GM20431 (cell line): ENCODE data around the gene CEP20.
"Not testable (repeated sequence)": the region's sequence is repeated elsewhere in the genome, so short reads cannot be mapped to it uniquely, and the experiment has no call there.

Source experiments
- in situ Hi-C: fragments of 300-500 bp; cut with MseI, MboI; formaldehyde crosslinking; loops from one replicate; pipeline ENCODE4 v1.15.0; 2020; ENCODE audit warnings: low sequenced_read_pairs; ENCODE audit not compliant: unreplicated experiment

CEP20 gene

DNA sequence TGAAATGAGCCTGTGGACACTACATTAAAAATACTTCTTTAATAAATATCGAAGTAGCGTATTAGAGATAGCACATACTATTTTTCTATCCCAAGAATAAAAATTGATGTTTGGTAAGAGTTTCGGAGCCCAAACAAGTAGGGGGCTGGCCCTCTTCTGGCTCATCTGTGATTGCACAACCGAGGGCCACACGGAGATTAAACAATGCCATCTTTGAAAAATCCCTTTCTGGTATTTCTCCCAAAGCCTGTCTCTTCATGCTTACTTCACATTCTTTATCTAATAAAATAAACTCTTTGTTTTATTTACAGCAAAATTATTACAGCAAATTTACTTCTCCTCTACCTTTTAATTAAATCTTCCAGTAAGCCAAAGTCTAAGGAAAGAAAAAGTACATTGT, 22.0 kb downstream of the CEP20 start:
- in situ Hi-C loops: no loop called here

DNA sequence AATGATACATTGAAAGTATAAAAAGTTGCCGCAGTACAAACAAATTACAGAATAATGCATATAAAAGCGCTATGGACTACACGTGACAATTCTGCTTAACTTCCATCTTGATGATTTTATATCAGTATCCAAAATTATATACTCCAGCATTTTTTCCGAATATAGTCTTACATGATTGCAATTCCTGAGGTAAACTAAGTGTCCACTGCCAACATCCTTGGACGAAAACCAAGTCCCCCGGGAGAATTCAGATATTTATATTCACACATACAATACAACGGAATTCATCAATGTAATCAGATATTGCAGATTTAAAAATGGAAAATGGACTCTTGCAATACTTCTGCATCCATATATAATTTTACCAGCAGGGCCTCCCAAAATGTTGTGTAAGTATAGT, 22.7 kb downstream of the CEP20 start:
- in situ Hi-C loops: no loop called here

DNA sequence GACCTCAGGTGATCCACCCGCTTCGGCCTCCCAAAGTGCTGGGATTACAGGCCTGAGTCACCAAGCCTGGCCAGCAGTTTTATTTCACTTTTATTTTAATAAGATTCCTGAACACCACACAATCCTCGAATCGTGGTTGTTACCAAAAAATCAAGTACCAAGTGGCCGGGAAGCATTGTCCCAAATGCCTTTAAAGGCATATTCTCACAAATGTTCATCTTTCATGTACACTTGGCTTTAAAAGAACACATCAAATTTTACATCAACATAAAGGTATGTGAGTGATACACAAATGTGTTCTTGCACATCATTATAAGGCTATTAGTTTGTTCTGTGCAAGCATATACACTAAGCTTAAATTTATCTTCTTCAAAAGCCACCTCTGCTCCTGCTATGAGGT, 23.5 kb downstream of the CEP20 start:
- in situ Hi-C loops: no loop called here

DNA sequence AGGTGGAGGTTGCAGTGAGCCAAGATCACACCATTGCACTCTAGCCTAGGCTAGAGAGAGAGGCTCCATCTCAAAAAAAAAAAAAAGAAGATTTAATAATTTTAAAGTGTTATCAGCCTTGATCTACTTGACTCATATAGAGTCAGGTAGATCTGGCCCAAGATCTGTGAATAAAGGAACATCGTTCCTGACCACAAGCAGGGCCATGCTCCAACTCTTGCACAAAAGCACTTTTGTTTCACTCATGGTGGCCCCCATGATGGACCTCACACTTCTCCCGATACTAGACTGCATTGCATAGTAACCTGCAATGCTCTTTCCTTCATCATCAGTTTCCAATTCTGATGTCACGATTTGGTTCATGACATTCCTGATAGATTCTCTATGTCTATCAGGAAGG, 26.4 kb downstream of the CEP20 start:
- in situ Hi-C loops: no loop called here

DNA sequence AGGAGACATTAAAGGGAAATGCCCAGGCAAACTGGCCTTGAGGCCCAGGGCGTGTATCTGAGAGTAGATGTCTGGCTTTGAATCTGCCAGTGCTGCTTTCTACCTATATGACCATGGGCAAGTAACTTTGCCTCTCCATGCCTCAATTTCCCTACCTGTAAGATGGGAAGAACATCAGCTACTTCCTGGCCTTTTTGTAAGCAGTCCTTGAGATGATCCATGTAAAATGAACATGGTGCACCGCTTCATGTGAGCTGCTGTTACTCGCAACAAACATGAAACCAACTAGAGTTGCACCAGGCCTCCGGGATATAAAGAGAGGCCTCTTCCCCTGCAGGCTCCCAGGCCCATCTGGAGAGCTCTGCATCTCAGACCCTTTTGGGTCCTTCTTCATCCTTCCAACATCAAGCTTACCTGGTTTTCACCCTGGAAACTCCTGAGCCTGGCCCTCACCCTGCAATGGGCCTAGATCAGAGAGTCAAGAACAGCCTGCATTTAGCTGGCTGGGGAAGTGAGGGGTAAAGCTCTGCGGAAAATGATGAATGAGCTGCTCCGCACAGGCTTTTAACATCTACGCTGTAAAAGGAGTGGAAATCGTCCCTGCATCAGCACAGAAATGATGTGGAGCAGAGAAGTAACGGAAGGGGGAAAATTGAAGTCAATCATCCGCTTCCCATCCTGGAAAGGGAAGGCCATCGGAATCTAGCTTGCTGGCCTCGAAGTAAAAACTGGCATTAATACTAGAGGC, 29.3 kb downstream of the CEP20 start:
- in situ Hi-C loops: no loop called here

DNA sequence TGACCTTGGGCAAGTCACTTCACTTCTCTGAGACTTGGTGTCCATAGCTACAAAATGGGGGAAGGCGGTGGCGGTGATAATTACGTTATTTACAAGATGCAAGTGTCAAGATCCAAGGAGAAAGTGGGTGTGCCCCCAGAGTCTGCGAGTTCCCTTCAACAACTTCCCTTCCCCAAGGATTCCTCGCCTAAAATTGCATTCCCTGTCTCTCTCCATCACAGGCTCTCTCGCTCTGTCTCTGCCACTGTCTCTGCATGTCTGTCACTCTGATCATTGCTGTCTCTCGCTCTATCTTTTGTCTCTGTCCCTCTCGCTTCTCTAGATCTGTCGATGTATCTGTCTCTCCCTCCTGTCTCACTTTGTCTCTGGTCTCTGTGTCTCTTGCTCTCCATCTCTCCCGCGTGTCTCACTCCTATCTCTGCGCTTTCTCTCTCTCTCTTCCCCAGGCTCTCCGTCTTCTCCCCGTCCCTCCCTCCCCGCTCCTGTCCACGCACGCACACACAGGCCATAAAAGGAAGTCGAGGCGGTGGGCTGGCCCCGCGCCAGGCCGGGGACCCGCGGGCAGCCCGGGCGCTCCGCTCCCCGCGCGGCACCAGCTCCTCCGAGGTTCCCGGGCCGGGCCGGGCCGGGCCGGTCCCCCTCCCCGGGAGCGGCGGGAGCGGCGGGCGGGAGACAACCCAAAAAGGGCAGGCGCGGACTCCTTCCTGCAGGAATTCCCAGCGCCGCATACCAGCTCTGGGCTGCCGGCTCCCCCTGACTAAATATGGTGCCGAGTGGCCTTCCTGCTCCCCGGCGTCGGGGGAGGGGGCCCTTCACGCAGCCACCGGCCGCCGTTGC, 30.5 kb downstream of the CEP20 start:
- in situ Hi-C loops: no loop called here

DNA sequence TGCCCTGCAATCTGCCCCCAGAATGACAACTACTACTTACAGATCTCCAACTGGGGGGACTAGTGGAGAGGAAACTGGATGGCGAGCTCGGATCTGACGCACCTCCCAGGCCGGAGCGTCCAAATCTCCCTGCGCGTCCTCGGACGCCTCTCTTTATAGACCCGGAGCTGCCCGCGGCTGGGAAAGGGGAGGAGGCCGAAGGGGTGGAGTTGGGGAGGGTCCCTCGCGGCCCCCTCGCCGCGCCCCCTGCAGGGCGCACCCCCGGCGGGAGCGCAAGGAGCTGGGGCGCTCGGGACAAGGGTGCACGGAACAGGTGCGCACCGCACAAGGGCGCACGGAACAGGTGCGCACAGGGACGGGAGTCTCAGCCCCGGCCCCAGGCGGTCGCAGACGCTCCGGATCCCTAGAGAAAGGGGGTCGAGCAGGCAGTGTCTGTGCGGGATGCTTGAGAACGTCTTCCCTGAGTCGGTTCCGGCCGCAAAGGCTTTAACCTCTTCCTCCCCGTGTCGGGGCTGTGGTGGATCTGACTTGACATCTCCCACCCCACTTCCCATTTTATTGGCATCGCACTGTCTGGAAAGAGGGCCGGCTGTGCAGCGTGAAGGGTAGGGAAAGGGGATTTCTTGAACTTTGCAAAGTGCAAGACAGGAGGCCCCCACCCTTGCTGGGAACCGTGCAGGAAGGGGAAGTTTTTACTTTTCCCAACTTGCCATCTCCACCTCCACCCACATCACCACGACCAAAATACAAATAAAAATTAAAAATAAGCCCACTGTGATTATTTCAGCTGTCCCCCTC, 31.3 kb downstream of the CEP20 start, which contains the start of gene MYH11:
TSS of gene MYH11 (minus strand) at position 128 of the 798 bp plus-strand sequence. CDS start 18,776 bp downstream, outside the sequence.
- in situ Hi-C loops: no loop called here

DNA sequence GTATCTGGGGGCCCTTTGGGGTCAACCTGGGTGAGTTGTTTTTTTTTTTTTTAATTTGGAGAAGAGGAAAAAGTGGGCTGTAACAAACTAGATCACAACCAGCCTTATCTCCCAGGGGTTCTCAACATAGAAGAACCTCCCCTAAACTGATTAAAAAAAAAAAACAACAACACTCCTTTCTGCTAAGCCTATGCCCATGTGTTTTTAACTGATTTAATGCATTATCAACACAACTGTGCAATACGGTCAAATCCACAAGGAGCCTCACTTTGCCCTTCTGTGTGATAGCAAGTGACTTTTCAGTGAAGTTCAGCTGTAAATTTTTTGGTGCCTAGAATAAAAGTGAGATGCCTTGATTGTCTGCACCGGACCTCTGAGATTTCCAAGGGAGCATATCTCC, 32.2 kb downstream of the CEP20 start:
- in situ Hi-C loops: no loop called here

DNA sequence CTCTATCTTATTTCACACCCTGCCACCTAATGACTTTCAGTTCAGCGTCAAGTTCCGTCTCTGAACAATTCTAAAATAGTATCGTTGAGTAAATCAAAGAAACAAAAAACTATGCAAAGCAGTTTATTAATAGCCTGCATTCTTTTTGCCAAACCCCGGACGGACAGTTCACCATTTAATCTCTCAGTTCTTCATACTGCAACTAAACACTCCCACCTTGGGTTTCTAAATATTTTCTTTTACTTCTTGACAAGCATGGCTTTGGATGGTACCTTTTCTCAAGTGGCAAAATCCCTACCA, 32.7 kb downstream of the CEP20 start:
- in situ Hi-C loops: no loop called here

DNA sequence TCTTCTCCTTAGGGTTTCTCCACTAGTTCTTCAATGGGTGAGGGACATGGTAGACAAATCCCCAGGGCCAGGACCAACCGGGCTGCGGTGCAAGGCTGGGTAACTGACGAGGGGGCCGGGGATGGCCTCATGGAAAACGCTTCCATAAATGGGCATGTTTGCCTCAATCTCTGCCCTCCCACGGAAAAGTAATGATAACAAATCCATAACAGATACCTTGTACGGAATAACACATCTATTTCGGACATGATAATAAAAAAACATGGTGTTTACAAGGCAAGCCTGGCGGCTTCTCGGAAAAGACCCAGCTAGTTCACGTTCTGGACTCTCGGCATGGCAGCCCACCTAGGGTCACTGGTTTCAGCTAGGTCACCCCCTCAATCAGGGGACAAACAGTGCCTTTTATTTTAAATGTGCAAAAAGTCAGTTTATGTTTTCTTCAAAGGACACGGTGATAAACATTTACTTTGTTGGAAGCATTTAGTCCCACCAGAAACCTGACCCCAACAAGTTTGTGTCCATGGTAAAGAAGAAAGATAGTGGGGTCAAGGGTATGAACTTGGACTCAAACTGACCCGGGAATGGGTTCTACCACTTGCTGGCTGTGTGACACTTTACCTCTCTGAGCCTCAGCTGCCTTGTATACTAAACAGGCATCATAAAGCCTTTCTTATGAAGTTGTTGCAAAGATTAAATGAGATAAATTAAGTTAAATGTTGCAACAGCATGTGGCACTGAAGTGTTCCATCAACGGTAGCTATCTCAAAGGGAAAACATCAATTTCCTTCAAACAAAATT, 33.3 kb downstream of the CEP20 start:
- in situ Hi-C loops: no loop called here

DNA sequence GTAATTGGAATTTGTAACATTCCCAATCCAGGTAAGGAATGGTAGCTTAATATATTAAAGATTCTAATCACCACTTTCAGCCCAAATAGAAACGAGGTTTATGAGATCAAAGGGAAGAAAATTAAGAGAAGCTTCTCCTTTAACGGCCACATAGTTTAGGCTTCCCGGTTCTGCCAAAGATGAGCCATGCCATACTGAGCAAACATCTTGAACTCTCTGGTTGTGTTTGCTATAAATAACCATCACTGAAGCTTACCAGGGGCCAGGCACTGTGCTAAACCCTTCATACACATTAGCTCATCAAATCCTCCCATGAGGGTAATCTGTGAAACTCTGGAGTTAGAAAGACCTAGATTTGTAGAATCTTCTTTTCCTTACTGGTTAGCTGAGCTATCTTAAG, 34.3 kb downstream of the CEP20 start:
- in situ Hi-C loops: no loop called here

DNA sequence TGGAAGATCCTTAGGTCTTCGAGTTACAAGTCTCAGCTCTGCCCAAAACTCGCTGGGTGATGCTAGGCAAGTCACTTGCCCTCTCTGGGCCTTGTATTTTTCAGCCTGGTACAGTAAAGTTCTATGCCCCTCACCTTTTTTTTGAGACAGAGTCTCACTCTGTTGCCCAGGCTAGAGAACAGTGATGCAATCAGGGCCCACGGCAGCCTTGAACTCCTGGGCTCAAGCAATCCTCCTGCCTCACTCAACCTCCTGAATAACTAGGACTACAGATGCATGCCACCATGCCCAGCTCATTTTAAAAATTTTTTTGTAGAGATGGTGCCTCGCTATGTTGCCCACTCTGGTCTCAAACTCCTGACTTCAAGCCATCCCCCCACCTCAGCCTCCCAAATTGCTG, 35.4 kb downstream of the CEP20 start:
- in situ Hi-C loops: no loop called here

DNA sequence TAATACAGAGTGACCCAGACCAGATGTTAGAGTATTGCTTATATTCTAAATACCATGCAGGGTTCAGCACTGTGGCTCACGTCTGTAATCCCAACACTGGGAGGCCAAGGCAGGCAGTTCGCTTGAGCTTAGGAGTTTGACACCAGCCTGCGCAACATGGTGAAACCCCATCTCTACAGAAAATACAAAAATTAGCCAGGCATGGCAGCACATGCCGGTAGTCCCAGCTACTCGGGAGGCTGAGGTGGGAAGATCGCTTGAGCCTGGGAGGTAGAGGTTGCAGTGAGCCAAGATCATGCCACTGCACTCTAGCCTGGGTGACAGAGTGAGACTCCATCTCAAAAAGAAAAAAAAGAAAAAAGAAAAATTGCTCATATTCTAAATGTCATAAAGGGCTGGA, 37.8 kb downstream of the CEP20 start:
- in situ Hi-C loops: not testable (repeated sequence)

DNA sequence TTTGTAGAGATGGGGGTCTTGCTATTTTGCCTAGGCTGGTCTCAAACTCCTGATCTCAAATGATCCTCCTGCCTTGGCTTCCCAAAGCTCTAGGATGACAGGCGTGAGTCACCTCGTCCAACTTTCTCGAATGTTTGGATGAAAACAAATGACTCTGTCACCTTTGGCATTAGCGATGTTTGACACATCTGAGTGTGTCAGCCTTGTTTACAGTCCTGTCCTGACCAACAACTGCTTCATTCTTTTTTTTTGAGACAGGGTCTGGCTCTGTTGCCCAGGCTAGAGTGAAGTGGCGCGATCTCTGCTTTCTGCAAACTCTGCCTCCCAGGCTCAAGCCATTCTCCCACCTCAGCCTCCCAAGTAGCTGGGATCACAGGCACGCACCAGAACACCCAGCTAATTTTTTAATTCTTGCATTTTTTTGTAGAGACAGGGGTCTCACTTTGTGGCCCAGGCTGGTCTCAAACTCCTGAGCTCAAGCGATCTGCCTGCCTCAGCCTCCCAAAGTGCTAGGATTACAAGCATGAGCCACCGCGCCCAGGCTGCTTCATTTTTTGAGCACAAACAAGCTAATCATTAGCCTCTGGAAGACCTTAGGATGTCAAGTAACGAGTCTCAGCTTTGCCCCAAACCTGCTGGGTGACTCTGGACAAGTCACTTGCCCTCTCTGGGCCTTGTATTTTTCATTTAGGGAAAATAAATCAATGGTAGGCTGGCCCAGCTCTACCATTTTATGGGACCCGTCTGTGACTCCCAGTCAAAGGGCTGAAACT, 39.0 kb downstream of the CEP20 start:
- in situ Hi-C loops: no loop called here

DNA sequence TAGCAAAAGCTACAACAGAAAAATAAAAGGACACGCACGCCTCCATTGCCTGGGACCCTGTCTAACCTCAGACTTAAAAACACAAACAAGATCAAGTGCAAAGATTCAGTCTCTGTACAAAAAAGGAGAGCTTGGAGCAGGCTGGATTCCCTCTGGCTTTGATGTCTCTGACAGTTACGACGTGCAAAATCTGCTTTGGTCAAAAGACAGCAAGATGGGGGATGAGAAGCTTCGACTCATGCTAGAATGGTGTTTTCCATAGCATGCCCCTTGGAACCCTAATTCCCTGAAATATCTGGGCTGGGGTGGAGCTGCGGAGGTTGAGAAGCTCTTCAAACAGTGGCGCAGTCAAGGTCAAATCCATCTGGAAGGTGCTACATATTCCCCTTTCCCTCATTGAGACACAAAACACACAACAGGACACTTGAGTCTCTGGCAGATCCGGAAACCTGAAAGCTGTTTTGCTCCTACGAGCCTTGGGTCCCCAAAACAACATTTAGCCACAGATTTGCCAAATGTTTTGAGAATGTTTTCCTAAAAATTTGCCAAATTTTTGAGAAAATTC, 40.7 kb downstream of the CEP20 start:
- in situ Hi-C loops: no loop called here

DNA sequence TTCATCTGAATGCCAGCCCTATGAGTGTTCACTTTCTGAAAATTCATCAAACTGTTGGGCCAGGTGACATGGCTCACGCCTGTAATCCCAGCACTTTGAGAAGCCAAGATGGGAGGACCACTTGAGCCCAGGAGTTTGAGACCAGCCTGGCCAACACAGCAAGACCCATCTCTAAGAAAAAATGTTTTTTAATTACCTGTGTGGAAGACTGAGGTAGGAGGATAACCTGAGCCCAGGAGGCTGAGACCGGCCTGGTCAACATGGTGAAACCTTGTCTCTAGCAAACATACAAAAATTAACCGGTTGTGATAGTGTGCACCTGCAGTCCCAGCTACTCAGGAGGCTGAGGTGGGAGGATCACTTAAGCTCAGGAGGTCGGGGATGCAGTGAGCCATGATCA, 41.9 kb downstream of the CEP20 start:
- in situ Hi-C loops: no loop called here

DNA sequence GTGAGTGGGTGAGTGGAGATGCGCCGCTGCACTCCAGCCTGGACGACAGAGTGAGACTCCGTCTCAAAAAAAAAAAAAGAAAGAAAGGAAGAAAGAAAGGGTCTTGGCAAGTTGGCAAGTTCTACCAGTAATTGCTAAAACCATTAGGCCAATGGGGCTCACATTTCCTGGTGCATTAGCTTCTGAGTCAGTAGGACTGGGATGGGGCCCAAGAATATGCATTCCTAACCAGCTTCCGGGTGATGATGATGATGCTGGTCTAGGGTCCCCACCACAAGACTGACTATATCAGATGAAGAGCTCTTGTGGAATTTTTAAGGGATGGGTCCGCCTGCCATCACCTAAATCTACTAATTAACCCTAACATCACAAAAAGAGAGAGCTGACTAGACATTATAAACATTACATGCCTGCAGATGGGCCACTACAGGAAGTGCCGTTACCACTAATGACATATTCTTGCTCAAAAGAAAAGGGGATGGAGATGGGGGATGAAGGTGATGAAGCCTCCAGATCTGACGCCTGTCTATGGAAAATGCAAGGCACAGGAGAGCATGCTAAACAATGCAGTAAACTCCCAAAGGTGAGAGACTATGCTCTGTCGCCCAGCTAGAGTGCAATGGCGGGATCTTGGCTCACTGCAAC, 44.6 kb downstream of the CEP20 start:
- in situ Hi-C loops: no loop called here

DNA sequence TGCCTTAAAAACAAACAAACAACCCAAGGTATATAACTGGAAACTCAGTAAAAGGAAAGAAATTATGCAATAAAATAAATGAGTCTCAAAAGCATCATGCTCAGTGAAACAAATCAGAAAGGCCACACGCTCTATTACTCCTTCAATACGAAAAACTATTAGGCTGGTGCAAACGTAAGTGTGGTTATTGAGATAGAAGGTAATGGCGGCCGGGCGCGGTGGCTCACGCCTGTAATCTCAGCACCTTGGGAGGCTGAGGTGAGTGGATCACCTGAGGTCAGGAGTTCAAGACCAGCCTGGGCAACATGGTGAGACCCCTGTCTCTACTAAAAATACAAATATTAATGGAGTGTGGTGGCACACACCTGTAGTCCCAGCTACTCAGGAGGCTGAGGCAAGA, 49.2 kb downstream of the CEP20 start:
- in situ Hi-C loops: not testable (repeated sequence)

DNA sequence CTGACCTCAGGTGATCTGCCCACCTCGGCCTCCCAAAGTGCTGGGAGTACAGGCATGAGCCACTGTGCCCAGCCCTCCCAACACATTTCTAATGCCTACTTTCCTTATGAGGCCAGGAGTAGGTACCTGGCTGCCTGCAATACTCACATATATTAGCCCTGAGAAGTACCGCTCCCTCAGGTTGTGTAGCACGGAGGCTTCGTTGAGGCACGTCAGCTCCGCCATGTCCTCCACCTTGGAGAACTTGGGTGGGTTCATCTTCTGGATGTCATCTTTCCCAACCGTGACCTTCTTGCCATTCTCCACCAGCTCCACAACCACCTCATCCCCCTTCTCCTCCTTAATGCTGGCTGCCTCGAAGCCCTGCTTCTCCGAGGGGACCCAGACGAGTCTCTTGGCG, 50.6 kb downstream of the CEP20 start:
- in situ Hi-C loops: no loop called here
